T-helper 9 cell (primary cell): ENCODE results near the gene ZNHIT6.
A peak's percentile ranks its signal among the peaks of the same experiment; 100 is the strongest.
"Not testable (repeated sequence)": the region's sequence is repeated elsewhere in the genome, so short reads cannot be mapped to it uniquely, and the experiment has no call there.

ENCODE experiments used
- DNase-seq: peaks from one replicate; pipeline ENCODE4 v3.0.0-alpha.2; 2020
- total RNA-seq, 2 donors: gene quantifications; one replicate each; lab custom pipeline; 2026; lab: John Stamatoyannopoulos, UW

ZNHIT6 gene, protein sequence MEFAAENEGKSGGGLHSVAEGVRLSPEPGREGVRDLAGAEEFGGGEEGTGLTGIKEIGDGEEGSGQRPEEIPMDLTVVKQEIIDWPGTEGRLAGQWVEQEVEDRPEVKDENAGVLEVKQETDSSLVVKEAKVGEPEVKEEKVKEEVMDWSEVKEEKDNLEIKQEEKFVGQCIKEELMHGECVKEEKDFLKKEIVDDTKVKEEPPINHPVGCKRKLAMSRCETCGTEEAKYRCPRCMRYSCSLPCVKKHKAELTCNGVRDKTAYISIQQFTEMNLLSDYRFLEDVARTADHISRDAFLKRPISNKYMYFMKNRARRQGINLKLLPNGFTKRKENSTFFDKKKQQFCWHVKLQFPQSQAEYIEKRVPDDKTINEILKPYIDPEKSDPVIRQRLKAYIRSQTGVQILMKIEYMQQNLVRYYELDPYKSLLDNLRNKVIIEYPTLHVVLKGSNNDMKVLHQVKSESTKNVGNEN
- 22.0 to 31.1 reads per million in 2 donors for total RNA-seq

DNA sequence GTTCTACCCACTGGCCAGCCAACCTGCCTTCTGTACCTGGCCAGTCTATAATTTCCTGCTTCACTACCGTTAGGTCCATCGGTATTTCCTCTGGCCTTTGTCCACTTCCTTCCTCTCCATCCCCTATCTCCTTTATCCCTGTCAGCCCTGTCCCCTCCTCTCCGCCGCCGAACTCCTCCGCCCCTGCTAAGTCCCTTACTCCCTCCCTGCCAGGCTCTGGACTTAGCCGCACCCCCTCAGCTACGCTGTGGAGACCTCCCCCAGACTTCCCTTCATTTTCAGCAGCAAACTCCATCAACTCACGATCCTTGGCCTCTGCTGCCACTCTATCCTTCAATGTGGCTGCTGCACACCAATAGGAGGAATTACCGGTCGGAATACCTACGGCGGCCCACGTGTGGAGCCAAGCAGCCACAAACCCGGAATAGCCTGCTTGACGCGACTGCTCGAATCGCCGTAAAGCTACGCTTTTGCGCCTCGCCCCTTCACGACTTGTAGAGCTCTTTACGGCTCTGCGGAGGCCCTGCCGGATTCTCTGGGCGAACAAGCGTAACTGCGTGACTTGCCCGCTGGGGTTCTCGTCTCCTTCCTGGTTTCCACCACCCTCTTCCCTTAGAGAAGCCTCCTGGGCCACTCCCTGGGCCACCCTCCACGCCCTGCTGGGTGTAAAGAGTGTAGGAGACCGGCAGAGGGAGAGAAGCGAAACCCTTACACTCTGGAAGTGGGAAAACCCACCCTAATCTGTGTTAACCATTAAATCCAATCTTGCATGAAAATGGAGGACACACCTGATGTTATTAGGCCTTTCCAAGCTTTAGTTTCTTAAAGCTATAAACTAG is at the start of gene ZNHIT6:
ZNHIT6 (minus strand) TSS at position 444 of the 839 bp plus-strand sequence; CDS start at position 295, 149 bp downstream.
- DNase-seq = peak; percentile 74

DNA sequence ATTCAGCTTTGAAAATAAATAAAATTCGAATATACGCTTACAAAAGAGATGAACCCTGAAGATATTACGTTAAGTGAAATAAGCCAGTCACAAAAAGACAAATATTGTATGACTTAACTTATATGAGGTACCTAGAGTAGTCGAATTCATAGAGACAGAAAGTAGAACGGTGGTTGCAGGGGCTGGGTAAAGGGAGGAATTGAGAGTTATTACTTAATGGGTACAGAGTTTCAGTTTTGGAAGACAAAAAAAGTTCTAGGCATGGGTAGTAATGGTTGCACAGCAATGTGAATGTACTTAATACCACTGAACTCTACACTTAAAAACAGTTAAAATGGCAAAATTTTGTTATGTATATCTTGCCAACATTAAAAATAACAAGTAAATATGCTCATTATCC is 48.6 kb upstream of the ZNHIT6 start:
- no peak for DNase-seq

DNA sequence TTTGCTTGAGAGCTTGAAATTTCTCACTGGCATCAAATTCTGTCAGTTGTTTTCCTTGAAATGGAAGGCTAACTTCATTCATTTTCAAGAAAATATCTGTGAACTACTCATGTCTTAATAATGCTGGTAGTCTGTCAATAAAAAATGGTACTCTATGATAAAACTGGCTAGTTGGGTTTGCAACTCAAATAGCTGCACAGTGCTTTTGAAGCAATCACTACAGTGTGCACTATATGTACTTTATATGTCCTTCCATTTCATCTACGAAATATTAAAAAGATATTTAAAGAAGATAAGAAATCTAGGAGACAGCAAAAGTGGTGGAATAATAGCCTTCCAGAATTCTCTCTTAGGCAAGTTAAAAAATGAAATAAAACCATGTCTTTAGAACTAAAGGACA is 39.9 kb upstream of the ZNHIT6 start:
- no peak for DNase-seq

DNA sequence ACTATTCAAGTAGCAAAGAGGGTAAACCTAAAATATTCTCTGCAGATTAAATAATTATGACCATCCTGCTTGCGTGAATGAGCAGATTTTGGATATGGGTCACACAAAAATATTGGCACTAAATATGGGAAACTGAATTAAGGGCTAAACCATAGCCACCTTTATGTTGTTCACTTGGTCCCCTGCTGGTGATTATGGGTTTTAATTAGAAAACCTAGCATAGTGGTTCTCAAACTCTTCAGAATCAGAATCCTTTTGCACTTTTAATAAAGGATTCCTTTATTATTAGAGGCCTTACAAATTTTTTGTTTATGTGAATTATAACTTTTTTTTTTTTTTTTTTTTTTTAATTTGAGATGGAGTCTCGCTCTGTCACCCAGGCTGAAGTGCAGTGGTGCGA is 38.5 kb upstream of the ZNHIT6 start:
- DNase-seq = no peak

DNA sequence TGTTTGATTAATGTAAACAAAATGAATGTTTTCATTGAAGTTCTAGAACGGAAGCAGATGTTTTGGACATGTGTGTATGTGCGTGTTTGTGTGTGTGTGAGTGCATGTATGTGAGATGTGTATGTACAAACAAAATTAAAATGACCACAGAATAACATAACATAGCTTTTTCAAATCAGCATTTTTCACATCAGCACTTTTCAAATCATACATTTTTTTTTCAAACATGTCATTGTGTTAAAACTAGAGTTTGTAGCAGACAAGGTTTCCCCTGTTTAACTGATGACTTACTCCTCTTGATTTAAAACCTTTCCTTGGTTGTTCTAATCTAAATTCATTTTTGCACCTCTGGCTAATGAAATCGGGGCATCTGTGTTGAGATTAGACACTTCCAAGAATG is 35.6 kb upstream of the ZNHIT6 start:
- DNase-seq = no peak

DNA sequence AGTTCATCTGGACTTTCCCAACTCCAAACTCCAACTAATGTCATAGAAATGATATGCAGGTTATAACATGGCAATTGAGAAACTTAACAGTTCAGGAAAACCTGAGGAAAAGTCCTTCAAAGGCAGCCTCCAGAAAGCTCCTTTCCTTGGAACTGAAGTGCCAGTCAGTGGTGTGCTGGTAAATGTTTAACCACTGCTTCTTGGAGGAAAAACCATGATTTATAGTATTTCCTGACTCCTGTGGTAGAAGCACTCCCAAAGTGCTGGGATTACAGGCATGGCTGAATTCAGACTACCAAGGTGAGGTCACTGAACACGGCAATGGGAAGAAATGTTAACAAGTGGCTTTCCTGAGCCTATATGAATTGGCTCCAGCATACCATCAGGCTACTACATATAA is 26.7 kb upstream of the ZNHIT6 start:
- DNase-seq = no peak

DNA sequence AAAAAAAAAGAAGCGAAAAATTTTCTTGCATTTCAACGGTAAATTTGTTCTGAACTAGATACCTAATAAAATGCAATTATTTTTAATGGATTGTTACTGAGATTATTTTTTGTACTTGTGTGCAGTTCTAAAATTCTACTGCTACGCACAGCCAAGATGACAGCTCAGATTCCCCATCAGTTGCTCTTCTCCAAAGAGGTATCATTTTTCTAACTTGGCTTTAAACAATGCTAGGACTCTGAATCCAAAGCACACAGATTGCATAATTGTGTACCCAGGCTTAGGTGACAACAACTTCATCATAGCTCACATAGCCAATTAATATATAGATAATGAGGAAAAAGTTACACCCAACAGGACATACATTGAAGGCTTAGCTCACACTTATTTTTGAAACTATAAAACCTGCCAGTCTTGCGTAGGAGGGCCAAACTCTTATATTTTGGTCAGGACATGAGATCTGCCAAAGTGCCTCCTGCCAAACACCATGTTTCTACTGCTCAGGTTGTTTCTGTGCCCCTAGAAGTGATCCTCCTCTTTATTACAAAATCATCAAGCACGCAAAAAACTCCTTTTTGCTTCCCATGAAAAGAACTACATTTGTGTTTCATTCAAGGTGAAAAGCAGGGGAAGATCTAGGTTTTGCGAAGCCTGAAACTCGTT is 10.6 kb upstream of the ZNHIT6 start:
- no peak for DNase-seq

DNA sequence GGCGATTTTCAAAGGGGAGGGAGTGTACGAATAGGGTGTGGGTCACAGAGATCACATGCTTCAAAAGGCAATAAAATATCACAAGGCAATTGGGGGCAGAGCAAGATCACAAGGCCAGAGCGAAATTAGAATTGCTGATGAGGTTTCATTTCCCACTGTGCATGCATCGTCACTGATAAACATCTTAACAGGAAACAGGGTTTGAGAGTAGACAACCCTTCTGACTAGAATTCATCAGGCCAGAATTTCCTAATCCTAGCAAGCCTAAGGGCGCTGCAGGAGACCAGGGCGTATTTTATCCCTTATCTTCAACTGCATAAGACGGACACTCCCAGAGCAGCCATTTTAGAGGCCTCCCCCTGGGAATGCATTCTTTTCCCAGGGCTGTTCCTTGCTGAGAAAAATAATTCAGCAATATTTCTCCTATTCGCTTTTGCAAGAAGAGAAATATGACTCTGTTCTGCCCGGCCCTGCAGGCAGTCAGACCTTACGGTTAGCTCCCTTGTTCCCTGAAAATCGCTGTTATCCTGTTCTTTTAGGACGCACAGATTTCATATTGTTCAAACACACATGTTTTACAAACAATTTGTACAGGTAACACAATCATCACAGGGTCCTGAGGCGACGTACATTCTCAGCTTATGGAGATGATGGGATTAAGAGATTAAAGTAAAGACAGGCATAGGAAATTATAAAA is 6.3 kb upstream of the ZNHIT6 start:
- DNase-seq = not testable (repeated sequence)

DNA sequence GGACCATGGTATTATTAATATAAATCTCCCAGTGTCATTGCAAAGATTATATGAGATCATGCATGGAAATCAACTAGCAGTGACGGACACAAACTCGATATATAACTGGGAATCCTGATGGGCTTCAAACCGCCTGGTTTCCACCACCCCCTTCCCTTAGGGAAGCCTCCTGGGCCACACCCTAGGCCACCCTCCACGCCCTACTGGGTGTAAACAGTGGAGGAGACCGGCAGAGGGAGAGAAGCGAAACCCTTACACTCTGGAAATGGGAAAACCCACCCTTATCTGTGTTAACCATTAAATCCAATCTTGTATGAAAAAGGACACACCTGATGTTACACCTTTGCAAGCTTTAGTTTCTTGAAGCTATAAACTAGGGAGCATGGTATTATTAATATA is 595 bp upstream of the ZNHIT6 start:
- no peak for DNase-seq

DNA sequence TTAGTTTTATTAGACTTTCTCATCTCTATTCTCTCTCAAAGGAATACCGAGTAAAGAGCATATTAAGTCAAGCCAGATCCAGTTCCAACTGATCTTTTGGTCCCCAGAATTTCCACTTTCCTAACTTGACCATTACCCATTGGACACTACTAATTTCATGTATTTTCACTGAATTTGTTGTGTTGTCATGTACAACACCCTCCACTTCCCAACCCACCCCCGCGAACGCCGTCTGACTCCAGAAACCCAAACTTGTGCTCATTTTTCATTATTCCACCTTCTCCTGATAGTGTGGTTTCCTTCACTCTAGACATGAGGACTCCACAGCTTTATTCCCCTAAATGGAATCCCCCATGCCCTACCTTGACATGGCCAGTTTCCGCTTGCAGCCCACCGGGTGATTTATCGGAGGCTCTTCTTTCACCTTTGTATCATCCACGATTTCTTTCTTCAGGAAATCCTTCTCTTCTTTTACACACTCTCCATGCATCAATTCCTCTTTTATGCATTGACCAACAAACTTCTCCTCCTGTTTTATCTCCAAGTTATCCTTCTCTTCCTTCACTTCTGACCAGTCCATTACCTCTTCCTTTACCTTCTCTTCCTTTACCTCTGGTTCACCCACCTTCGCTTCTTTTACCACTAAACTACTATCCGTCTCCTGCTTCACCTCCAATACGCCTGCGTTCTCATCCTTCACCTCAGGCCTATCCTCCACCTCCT is 805 bp downstream of the ZNHIT6 start:
- DNase-seq = no peak

DNA sequence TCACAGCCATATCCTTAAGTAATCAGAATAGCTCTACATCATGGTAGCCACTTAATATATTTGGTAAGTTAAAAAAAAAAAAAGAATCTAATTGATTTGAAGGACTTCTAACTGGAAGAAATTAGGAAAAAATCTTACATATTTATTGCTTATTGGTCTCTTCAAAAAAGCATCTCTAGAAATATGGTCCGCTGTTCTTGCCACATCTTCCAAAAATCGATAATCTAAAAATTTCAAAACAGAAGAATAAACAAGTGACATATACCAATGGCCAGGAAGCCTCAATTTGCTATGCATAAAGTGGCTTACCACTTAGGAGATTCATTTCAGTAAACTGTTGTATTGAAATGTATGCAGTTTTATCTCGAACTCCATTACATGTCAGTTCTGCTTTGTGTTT is 2.3 kb downstream of the ZNHIT6 start:
- no peak for DNase-seq

DNA sequence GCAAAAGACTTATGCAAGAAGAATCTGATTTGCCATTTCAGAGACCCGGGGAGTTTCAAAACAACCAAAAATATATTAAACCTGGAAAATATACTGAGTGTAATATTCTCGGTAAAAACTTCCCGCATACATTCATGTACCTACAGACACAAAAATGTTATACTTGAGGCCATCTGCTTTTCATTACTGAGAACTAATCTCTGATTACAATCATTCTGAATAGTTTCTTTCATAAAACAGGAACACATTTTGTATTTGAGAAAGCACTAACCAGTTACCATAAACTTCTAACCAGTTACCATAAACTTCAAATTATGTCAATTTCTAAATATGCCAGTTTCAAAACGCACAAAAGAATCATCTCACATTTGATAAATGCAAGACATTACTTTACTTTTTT is 7.8 kb downstream of the ZNHIT6 start:
- no peak for DNase-seq

DNA sequence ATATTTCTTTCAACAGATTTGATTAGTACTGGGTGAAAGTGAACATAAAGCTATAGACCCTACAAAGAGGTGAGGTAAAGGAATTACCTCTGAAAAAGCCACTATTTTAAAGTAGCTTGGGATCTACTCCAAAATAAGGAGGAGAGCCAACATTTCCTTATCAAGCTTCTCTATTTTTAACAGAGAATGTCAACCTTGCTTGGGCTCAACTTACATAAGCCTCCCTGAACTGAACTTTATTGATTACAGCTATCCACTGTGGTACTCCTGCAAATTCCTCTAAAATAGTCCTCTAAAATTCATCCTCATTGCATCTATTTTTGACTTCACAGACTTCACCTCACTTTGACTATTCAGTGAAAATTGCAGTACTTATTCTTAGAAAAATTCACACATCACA is 10.3 kb downstream of the ZNHIT6 start:
- DNase-seq = no peak

DNA sequence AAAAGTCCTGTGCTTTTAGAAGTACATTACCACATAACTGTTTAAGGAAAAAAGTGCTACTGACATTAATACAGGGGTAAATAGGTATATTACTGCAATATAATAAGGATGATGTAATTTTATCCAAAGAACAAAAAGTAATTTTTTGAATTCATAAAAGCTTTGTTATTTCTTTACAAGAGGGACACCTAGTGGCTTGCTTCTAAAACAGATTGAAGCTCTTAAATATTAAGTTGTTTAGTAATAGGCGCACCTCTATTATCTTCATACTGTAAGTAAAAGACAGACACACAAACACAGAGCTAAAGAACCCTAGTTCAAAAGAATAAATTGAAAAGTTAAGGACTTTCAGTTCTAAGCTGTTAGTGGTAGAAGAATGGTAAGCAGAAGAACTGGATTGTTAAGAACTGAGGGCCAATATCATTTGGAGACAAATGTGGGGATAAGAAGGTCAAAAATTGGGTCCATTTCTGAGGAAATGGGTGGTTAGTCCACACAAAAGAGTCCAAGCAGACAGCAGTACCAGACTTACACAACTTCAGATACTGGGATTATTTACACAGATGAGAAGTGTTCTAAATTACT is 15.4 kb downstream of the ZNHIT6 start:
- no peak for DNase-seq

DNA sequence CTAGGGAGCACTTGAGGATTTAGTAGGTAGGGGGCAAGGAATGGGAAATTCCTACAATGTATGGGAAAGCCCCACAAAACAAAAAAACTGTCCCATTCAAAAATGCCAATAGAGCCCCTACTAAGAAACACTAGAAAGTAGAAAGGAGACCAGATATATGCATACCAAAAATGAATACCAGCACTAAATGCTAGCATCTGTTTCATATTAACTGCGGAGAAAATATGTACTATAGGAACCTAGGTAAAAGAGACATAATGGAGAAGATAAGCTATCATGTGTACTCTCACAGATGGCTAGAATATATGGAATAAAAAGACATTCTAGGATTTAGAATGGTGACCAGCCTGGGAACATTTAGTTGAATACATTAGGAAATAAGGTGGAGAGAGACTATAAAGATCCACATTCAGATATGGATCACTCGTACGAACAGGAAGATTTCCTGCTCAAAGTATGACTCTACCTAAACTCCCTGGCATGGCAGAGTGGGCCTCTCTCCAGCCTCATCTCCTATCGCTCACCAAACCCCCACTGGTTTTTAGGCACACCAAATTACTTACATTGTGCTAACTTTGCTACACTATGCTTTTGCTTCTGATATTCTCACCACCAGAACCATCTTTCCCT is 18.3 kb downstream of the ZNHIT6 start:
- DNase-seq = no peak

DNA sequence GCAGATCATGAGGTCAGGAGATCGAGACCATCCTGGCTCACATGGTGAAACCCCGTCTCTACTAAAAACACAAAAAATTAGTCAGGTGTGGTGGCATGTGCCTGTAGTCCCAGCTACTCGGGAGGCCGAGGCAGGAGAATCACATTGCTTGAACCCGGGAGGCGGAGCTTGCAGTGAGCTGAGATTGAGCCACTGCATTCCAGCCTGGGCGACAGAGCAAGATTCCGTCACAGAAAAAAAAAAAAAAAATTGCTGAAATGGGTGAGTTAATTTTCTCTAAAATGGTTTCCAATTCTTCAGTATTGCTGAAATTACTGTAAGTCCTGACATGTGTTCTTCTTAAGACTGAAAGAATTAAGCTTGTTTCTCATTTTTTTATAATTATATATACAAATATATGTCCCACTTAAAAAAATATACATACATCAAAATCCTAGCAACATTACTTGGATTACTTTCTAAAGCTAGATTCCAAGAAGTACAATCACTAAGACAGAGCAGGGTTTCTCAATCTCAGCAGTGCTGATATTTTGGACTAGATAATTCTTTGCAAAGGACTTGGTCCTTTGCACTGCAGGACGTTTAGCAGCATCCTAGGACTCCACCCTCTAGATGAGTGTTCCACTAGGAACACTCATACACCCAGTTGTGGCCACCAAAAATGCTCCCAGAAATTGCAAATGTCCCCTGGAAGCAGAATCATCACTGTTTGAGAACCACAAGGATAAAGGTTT is 24.8 kb downstream of the ZNHIT6 start:
- DNase-seq = no peak

DNA sequence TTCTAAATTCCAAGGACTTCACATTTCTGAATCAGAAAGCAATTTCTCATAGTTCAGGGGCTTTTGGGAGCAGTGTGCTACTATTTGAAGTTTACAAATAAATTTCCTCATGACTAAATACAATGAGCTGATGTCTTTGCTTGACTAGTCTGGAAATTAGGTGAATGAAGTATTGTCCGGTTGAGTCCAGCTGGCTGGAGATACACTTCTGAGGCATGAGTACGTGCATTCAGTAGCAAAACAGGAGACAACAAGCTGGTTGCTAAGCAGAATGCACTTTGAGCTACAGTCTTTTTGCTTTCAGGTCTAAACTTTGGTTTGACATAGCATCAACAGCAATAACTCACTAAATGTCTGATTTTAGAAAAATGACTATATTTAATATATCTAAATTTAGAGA is 27.1 kb downstream of the ZNHIT6 start:
- no peak for DNase-seq

DNA sequence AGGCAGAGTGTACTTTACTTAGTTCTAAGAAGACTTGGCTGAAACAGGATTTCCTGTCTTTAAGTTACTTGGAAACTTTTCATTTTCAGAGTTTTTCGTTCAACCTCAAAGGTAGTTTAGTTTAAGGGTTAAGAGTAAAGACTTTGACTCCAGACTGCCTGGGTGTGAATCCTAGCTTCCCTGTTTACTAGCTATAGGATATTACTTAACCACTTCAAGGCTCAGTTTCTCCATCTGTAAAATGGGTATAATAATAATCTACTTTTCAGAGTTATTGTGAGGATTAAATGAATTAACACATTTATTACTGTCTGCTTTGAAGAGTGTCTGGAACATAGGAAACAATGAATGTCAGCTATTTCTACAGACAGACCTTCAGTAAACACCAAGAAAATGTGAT is 30.0 kb downstream of the ZNHIT6 start:
- DNase-seq = no peak

DNA sequence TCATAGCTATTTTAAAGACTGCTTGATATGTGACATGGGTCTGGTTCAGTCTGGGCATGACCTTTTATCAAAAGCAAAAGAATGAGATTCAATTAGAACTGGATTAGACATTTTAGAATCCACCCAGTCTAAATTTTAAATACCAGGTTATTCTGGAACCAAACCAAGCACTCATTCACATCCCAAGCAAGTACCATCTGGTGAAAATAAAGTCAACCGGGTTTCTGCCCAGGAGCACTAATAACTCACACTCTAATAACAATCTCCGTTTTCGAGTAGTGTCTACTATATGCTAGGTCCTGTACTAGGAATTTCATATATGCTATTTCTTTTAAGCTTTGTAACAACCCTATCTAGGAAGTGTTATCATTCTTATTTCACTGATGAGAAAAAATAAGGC is 30.6 kb downstream of the ZNHIT6 start:
- no peak for DNase-seq

DNA sequence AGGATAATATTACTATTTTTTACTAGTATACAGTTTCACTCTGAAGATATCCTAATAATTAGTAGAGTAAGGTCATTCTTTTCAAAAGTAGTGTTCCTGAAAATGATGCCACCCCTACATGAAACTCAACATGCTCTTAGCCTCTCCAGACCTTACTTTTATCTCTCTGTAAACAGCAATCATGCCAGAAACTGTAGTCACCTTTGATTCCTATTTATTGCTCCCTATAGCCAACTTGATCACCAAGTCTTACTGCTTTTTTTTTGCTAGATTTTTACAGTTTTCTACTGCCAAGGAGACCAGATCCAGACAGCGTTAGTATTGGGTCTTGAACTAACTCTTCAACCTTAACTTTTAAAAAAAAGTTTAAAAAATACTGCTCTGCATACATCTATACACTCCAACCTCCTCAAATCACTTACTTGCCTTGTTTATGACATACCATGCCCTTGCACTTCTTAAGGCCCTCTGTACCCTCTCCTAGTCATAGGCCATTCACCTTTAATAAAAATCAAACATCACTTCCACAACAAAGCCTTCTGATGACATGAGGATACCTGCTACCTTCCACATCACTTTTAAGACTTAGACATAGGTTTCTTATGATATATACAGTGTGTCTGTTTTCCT is 36.1 kb downstream of the ZNHIT6 start:
- no peak for DNase-seq
